Astrocyte (in vitro differentiated cells and primary cell): ENCODE results near the gene SNX2.

Experiments used
- EZH2 ChIP-seq: IDR thresholded peaks from 2 replicates; pipeline ENCODE4 v1.6.1; 2012; ENCODE audit warnings: mild to moderate bottlenecking, low read length, inconsistent platforms; ENCODE audit not compliant: insufficient read depth
- TF ChIP-seq, protein P1 (sequence below): IDR thresholded peaks from 2 replicates; pipeline ENCODE4 v1.5.1; 2011; ENCODE audit warnings: low read depth, mild to moderate bottlenecking, inconsistent platforms, low read length, moderate library complexity; ENCODE audit not compliant: insufficient read depth

DNA sequence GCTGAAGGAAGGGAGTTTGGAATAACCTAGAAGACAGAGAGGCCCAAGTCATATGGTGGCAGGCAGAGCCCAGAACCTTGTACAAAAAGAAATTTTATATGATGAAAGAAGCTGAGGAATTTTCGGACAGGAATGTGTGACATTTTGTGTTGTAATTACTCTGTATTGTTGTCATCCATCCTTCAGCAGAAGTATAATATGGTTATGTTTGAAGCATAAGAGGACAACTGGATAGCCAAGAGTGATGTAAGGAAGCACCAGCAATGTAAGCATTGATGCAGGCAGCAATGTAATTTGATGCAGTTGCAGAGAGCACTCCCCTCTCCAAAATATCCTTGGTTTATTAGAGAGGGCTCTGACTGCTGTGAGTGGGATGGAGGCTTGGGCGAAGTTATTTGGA, 19.1 kb upstream of the SNX2 start:
- TF ChIP-seq, protein P1, sequence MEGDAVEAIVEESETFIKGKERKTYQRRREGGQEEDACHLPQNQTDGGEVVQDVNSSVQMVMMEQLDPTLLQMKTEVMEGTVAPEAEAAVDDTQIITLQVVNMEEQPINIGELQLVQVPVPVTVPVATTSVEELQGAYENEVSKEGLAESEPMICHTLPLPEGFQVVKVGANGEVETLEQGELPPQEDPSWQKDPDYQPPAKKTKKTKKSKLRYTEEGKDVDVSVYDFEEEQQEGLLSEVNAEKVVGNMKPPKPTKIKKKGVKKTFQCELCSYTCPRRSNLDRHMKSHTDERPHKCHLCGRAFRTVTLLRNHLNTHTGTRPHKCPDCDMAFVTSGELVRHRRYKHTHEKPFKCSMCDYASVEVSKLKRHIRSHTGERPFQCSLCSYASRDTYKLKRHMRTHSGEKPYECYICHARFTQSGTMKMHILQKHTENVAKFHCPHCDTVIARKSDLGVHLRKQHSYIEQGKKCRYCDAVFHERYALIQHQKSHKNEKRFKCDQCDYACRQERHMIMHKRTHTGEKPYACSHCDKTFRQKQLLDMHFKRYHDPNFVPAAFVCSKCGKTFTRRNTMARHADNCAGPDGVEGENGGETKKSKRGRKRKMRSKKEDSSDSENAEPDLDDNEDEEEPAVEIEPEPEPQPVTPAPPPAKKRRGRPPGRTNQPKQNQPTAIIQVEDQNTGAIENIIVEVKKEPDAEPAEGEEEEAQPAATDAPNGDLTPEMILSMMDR: no peak
- no peak for TF ChIP-seq EZH2
